Stimulated activated CD4-positive, alpha-beta T cell treated with anti-CD3 and anti-CD28 coated beads, TNF-alpha, amount 100 ng/mL, for 48 hours (primary cell): ENCODE measurements around the gene OAT.
"Not testable (repeated sequence)": the region's sequence is repeated elsewhere in the genome, so short reads cannot be mapped to it uniquely, and the experiment has no call there.

ENCODE experiments used
- DNase-seq, 3 donors: peaks; one replicate each; pipeline ENCODE4 v3.0.0-alpha.2; 2020; ENCODE audit warnings: low read depth in 3 of 3

The OAT gene

DNA sequence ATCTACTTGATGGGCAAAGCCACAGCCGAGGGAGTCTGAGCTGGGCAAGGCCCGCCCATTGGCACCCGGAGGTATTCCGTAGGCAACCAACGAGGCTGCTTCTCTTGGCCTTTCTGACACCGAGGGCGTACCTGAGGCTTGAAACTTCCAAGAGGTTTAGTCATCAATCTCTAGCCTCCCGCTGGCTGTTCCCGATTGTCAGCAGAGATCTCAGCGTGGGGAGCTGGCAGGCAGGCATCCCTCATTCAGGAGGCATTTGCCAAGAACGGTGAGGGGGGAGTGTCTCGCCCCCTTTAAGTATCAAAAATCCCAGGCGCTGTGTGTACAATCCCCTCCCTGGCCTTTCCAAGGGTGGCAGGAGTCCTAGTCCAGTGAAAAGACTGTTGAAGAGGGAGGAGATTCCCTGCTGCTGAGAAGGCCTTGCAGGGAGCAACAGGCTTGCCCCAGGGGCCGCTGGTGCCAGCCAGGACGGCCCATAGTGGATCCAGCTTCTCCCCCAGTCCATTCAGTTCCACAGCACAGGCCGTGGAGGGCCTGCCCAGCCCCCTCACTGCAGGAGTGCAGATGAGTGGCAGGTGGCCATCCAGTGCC, 39.7 kb downstream of the OAT start:
- DNase-seq, result no peak

DNA sequence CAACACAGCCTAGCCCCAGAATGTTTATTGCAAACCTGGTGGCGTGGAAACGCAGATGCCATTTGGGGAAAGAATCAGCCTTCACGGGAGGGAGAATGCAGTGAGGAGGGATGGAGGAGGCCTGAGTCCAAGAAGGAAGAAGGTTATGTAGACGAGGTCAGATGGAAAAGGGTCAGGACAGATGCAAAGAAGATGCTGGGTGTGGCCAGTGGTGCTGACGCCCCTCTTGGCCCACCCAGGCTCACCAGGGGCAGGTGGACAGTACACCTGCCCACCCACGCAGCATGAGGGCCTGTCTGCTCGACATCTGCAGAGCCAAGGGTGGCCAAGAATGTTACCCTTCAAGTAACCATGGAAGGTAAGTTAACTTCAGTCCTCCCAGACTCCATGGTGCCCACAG, 40.5 kb downstream of the OAT start:
- DNase-seq, result no peak

DNA sequence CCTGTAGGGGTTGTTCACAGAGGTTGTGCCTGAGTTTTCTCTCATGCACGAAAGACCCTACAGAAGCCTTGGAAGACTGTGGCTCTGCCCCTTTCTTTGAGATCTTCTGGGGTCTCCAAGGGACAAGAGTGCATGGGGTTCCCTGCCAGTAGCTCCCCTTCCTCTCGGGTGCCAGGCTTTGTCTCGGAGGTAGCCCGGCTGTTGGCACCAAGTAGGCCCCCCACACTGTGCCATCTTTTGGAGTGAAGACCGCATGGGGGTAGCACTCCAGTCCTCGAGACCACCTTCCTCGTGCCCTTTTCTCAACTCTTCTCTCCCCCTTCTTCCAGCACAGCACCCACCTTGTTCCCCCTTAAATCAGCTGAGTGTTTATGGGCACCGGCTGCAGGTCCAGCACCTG, 41.6 kb downstream of the OAT start:
- no peak for DNase-seq

DNA sequence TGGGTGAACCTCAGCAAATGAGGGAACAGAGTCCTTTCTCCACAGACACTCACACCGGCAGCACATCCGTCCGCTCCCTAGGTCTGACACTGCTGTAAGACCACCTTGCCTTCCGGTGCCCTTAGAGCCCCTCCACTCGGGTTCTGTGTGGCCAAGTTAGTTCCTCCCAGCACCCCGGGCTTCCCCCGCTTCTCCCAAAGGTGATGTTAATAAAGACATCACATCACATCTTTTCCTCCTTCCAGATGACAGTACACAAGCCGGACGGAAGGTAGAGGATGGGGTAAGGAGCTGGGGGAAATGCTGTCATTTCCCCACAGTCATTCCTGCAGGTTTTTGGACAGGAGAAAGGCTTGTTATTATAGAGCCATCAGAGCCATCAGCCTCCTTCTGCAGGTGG, 42.3 kb downstream of the OAT start:
- DNase-seq, result no peak

DNA sequence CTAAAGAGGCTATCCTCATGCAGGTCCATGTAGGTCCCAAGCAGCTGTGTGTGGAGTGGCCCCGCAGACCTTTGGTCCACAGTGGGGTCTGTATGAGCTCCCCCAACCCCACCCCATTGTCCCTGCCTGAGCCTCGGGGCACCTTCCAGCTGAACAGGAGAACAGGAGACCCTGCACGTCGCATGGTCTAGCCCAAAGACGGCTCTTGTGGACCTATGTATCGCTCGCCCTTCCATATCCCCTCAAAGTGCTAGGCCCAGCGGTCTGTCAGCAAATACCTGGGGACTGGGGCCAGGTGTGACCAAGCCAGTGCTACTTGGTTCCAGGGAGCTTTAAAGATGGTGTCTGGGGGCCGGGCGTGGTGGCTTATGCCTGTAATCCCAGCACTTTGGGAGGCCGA, 43.0 kb downstream of the OAT start:
- DNase-seq, result no peak

DNA sequence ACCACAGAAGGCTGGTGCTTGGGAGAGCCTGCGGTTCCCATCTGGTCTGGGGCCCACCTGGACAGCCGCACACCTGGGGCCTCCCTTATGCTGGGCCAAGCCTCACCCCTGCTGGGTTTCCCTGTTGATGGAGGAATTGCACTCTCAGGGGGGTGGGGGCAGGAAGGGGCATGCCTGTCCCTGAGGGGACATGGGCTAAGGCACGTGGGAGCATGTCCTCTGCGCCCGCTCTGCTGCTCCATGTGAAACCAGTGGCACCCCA, 43.4 kb downstream of the OAT start:
- no peak for DNase-seq

DNA sequence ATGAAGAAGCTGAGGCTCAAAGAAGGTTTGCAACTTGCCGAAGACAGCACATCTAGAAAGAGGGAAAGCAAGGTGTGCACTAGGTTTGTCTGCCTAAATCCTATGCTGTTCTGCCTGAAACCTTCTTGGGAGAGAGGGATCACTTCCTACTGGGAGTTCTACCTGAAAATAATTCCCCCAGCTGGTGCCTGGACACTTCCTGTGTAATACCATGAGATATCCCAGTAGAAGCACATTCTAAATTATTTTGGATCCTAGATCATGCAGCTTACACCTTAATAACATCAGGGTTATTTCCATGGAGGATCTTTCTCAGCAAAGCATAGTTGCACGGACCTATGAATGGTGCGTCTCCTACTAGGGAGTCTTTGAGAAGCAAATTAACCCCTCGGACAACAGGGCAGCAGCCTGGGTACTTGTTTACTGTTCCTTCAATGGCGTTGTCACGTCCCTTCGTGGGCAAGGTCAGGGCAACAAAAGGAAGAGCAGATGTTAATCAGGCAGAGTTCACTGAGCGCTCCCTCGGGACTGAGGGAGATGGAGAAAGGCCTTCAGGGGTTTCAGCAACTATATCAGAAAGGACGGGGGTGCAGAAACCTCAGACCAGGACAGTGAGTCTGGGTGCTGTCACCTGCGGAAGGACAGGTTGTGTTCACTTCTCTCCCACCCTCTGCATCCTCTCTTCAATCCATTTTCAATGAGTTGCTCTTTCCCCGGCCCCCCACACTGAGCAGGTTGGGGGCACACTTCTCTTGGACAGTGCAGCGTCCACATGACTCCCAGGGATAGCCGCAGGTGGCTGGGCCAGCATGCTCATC, 44.0 kb downstream of the OAT start:
- no peak for DNase-seq

DNA sequence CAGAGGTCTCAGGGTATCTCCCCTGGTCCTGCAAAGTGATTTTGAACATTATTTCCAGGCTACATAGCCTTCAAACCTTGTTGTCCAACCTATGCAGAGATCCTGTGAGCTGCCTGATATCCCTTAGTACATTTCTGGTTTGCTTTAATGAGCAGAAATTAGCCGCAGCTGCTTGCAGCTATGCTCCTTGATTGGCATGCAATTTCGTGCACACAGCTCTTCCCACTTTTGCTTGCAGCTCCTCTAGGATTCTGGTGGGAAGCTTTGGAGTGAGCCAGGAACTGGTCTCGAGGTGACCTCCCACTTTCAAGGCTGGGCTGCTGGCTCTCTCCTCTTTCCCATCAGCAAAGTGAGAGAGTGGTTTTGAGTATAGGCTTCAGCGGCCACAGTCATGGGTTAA, 45.8 kb downstream of the OAT start:
- DNase-seq, result no peak

DNA sequence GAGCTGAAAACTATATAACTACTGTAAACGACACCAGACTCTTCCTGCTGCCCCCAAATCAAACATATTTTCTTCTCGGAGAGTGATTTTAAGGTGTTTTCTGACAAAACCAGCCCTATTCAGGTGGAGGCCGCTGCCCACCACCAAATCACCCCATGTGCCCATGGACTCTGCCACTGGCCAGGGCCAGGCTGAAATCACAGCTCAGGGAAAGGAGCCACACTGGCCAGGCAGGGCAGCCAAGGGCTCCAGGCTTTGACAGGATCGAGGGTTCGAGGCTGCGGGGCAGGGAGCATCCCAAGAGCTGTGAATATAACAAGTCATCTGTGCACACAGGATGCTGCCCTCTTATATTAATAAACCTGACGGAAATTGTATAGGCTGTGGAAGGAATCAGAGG, 48.3 kb downstream of the OAT start:
- DNase-seq, result no peak

DNA sequence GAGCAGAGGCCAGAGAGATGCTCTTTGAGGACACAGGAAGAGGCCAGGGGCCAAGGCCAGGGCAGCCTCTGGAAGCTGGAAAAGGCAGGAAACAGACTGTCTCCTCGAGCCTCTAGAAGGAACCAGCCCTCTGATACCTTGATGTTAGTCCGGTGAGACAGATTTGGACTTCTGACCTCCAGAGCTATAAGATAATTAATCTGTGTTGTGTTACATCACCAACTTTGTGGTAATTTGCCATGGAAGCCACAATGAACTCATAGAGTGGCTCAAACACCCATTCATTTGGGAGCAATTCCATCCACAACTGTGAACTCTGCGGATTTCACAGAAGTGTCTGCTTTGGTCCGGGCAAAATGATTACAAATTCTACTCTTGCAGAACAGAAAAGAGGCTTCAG, 48.7 kb downstream of the OAT start:
- no peak for DNase-seq

DNA sequence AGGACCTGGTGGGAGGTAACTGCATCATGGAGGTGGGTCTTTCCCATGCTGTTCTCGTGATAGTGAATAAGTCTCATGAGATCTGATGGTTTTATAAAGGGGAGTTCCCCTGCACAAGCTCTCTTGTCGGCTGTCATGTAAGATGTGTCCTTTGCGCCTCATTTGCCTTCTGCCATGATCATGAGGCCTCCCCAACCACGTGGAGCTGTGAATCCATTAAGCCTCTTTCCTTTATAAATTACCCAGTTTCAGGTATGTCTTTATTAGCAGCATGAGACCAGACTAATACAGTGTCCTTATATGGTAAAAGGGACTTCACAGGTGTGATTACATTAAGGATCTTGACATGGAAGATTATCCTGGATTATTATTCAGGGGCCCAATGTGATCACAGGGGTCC, 49.2 kb downstream of the OAT start:
- DNase-seq, result not testable (repeated sequence)

DNA sequence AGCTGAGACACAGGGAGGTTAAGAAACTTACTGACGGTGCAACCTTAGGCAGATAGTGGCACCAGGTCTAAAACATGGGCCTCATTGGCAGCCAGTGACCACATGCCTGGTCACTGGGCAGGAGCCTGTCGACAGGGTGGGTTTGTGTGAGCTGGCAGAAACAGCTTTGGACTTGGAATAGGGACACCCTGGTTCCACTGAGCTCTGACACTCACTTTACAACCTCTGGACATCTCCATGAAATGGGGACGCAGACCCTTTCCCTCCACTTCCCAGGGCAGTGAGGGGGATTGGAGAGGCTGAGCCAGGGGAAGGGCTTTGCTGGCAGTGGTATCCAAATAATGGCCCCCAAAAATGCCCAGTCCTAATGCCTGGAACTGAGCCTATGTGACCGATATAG, 49.7 kb downstream of the OAT start:
- DNase-seq, result no peak

DNA sequence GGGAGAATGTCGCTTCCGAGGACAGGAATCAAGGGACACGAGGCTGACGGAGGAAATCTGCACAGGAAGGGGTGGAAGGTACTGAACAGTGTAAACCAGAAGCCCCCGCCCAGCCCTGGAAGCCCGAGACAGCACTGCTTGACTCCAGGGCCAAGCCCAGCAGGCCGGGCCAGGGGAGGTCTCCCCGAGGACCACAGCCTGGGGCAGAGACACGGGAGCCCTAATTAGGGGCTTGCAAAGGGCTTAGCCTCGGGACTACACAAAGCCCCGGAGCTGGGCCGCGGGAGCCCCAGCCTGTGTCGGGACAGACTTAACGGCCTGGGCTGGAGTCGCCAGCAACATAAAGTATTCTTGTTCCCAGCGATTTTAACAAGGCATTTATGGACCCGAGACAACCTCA, 50.8 kb downstream of the OAT start:
- DNase-seq, result no peak

DNA sequence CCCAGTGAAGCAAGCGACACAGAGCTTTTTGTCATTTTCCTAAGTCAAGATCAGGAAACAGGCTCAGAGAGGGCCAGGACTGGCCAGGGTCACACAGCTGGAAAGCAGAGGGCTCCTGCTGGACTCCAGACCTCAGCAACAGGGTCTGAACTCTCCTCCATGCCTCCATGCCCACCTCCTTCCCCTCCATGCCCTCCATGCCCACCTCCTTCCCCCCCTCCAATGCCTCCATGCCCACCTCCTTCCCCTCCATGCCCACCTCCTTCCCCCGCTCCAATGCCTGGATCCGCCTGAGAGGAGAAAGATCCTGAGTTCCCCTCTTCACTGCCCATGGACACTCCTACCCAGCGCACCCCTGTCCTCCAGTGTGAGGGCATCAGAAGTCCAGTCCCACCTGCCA, 51.3 kb downstream of the OAT start:
- DNase-seq, result no peak

DNA sequence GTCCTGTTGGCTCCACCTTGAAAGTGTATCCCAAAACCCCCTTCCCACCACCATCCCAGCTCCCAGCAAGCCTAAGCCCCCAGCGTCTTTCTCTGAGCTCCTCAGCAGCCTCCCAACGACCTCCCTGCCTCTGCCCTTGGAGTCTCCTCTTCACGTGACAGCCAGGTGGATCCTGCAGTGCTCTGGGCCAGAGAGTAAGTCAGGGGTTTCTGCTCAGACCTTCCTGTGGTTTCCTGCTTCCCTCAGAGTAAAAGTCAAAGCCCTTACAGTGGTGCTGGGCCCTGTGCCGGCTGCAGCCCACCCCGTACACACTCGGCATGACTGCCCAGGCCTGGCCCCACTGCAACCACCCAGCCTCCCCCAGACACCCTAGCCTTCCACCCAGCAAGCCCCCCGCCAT, 51.9 kb downstream of the OAT start:
- DNase-seq, result no peak

DNA sequence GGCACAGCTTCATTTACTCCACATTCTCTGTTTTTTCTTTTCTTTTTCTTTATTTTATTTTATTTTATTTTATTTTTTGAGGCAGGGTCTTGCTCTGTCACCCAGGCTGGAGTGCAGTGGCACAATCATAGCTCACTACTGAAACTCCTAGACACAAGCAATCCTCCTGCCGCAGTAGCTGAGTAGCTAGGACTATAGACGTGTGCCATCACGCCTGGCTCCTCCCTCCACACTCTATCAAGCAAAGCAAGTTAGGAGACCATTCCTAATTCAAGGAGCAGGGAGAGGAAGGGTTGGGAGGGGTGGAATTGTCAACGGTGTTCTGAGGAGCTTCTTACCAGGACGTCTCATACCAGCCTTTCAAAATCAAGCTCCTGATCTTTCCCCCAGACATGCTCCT, 52.4 kb downstream of the OAT start:
- DNase-seq, result no peak

DNA sequence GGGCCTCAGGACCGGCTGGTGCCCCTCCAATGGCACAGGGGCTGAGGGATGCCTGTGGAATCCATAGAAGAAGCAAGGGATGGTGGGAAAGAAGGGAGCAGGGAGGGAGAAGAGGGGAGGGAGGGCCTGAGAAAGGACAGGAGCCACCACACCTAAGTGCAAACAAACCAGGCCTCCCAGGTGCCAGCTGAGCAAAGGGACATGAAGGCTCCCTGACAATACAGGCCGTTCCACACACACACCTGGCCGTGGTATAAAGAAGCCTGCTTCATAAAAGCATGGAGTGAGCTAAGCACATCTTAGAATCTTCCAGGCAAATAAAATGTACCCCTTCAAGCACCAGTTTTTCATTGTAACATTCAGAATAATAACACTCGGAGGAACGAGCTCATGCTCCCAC, 54.0 kb downstream of the OAT start:
- DNase-seq, result no peak

DNA sequence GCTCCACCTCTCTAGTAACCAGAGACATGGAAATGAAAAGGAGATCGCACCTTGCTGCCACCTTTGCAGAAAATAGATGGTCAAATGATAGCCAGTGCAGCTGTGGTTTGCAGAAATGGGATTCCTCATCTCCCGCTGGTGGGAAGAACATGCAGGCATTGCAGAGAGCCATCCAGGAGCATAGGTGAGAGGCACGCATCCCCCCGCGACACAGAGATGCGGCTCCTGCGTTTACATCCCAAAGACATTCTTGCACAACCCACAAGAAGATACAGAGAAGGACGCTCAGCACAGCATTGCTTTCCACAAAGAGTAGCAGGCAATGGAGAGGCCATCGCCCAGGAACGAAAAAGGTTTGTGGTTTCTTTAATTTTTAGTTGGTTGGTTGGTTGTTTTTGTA, 56.2 kb downstream of the OAT start:
- no peak for DNase-seq

DNA sequence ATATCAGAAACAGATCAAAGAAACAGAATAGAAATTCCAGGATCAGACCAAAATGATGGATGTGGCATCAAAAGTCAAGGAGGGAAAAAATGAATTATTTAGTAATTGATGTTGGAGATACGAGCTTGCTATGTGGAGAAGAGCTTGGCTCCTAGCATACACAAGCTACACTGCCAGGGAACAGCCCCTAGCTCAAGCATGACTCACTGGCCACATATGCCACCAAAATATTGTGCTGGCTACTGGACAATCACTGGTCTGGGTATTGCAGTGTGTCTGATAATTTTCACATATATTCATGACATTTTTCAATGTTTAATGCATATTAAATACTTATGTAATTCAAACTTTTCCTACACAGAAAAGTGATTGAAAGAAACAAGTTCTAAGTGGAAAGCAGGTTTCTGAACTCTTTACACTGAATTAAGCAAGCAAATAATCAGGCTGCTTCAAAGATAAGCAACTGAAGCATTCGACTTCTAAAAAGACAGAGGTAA, 59.3 kb downstream of the OAT start:
- DNase-seq, result no peak

DNA sequence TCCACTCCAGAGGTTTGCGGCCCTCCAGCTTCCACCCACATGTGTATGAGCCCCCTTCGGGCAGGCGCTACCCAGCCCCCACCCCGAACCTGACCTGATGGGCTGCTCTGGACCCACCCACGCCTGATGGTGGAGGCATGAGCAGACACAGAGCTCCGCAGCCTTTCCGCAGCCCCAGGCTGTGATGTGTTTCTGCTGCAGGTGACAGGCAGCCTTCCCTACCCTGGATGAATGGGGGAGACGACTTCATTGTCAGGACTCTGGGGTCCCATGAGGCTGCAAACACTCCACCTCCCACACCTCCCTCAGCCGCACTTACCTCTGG, 61.2 kb downstream of the OAT start:
- DNase-seq, result no peak

DNA sequence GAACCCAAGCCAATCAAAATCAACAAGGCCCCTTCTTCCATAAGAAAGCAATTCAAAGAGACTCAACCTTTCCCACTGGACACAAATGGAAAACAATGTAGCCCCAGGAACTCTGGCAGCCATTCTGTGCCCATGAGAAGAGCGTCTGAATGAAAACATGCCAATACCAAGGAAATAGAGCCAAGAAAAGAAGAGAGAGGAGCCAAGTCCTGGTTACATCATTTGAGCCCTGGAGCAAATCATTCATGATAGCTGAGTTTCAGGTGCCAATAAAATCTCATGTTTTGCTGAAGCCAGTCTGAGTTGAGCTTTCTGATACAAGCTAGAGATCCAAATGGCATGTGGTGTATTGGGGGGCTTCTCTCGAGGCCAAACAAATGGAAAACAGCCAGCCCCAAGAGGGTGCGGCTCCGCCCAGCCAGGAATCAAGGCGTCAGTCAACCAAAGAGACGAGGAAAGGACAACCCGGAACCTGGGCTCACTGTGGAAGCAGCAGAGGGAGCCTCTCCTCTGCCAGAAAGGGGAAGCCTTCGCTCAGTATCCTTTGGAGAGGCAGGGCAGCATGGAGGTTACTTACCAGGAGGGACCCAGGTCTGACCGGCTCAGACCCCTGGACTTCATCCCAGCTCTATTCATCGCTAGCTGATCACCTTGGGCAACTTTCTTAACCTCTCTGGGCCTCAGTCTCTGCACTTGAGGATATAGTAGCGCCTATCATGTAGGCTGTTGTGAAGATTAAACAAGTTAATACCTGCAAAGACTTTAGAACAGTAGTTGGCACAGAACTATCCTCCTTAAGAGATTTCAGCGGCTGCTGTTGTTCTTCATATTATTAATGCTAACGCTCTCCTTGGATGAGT, 61.8 kb downstream of the OAT start:
- DNase-seq, result no peak

DNA sequence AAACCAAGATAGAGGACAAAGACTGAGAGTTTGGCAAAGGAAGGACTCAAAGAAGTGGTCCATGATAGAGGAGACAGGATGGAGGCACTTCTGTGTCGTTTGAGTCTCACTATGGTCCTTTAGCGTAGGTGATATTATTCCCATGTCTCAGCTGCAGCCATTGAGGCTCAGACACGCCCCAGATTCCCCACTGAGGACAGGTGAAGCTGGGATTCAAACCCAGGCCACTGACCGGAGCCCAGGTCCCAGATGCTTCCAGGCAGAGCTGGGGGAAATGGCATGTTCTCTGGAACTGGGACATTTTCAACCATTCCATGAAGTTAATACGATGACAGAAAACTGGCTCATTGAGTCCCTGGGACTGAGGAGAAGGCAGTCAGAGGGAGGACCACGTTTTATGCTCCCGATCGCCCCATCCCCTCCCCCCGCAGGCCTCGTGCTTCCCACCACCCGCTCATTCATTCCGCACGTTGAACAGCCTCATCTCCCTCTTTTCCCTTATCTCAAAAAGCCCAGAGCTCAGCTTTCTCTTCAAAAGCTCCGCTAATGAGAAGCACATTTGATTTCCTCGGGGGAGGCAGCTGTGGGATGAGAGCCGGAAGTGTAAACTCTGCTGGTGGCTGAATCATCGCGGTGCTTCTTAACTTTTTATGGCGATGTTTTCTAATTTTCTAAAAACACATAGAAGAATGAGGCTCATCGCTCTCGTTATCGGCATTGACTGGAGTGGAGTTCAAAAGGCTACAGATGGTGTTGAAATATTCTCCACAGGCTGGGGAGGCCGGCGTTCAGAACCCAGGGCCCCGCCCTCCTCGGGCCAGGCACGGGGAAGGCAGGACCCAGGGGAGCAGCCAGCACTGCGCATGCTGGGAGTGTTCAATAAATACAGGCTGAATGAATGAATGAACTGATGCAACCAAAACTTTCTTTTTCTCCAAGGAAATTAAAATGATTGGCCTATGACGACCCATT, 64.0 kb downstream of the OAT start:
- peak in 2 of 3 donors; percentile 17 to 20 for DNase-seq
